Measurements from ENCODE around the gene UQCR10. TPM values are rescaled to one million over a fixed set of nuclear protein-coding genes. Genes with fewer than 3 reads are reported as not detected.

The UQCR10 gene
- total RNA-seq, 1 experiment from 2014 or later, result 147 TPM

- no peak overlapping the region for H3K4me3 Mint-ChIP-seq (ENCODE audit: unreplicated experiment)
- CTCF ChIA-PET, result no interaction called here
- no peaks in the 10 kb centered on the region for H3K9me3 ChIP-seq
- peaks cover 26% of the 10 kb centered on the region for H3K4me1 Mint-ChIP-seq (ENCODE audit: low read depth, unreplicated experiment)
- POLR2A ChIA-PET, result no interaction called here
- H3K9me3 Mint-ChIP-seq (ENCODE audit: unreplicated experiment), result no peaks in the 10 kb centered on the region
- H3K4me1 ChIP-seq, result peaks cover 28% of the 10 kb centered on the region
- no peak overlapping the region for H3K4me3 ChIP-seq (ENCODE audit: low read depth, low read length)
- H3K27me3 Mint-ChIP-seq (ENCODE audit: insufficient read depth, unreplicated experiment), result no peaks in the 10 kb centered on the region
- no peak for DNase-seq
- TF ChIP-seq CTCF (IDR thresholded peaks at IDR 0.05; ENCODE audit: insufficient read depth in 1 of 2, low read depth in 1 of 2, low read length in 1 of 2, severe bottlenecking in 1 of 2, unreplicated experiment in 1 of 2), result no peak
- H3K27ac Mint-ChIP-seq (ENCODE audit: unreplicated experiment), result no peak overlapping the region
- BruUV-seq (replicated peaks), result no TSS peak
- intact Hi-C loops (cut with micrococcal nuclease; ENCODE audit: unreplicated experiment), result no loop called here
- H3K36me3 ChIP-seq (ENCODE audit: control insufficient read depth, insufficient read depth, low read length), result no peaks in the 10 kb centered on the region
- peaks cover 10% of the 10 kb centered on the region for H3K36me3 Mint-ChIP-seq (ENCODE audit: insufficient read depth, unreplicated experiment)
- H3K27me3 ChIP-seq (replicated peaks; ENCODE audit: control insufficient read depth, insufficient read depth, low read length), result no peaks in the 10 kb centered on the region
Observed at GRCh38 chr22:29784451-29785361, 17.5 kb downstream of the UQCR10 start.

- TF ChIP-seq CTCF (IDR thresholded peaks at IDR 0.05; ENCODE audit: insufficient read depth in 1 of 2, low read depth in 1 of 2, low read length in 1 of 2, severe bottlenecking in 1 of 2, unreplicated experiment in 1 of 2), result no peak
- Mint-ChIP-seq H3K27ac (ENCODE audit: unreplicated experiment) (no peak overlapping the region), H3K27me3 (ENCODE audit: insufficient read depth, unreplicated experiment) (no peaks in the 10 kb centered on the region), H3K4me3 (ENCODE audit: unreplicated experiment) (no peak overlapping the region), H3K36me3 (ENCODE audit: insufficient read depth, unreplicated experiment) (peaks cover 14% of the 10 kb centered on the region), H3K4me1 (ENCODE audit: low read depth, unreplicated experiment) (peaks cover 21% of the 10 kb centered on the region), H3K9me3 (ENCODE audit: unreplicated experiment) (no peaks in the 10 kb centered on the region)
- DNase-seq, result no peak
- peaks cover 18% of the 10 kb centered on the region for H3K4me1 ChIP-seq
- H3K9me3 ChIP-seq, result no peaks in the 10 kb centered on the region
- ChIA-PET POLR2A (no interaction called here), CTCF (no interaction called here)
- H3K36me3 ChIP-seq (ENCODE audit: control insufficient read depth, insufficient read depth, low read length), result no peaks in the 10 kb centered on the region
- no peak overlapping the region for H3K4me3 ChIP-seq (ENCODE audit: low read depth, low read length)
- no TSS peak for BruUV-seq (replicated peaks)
- no peaks in the 10 kb centered on the region for H3K27me3 ChIP-seq (replicated peaks; ENCODE audit: control insufficient read depth, insufficient read depth, low read length)
- intact Hi-C loops (cut with micrococcal nuclease; ENCODE audit: unreplicated experiment), result no loop called here
Observed at GRCh38 chr22:29786031-29786430, 18.9 kb downstream of the UQCR10 start.

- TF ChIP-seq CTCF (IDR thresholded peaks at IDR 0.05; ENCODE audit: insufficient read depth in 1 of 2, low read depth in 1 of 2, low read length in 1 of 2, severe bottlenecking in 1 of 2, unreplicated experiment in 1 of 2), result no peak
- Mint-ChIP-seq H3K27ac (ENCODE audit: unreplicated experiment) (peak overlapping the region; percentile 18), H3K36me3 (ENCODE audit: insufficient read depth, unreplicated experiment) (peaks cover 28% of the 10 kb centered on the region), H3K9me3 (ENCODE audit: unreplicated experiment) (no peaks in the 10 kb centered on the region), H3K4me1 (ENCODE audit: low read depth, unreplicated experiment) (peaks cover 15% of the 10 kb centered on the region), H3K27me3 (ENCODE audit: insufficient read depth, unreplicated experiment) (no peaks in the 10 kb centered on the region), H3K4me3 (ENCODE audit: unreplicated experiment) (no peak overlapping the region)
- H3K36me3 ChIP-seq (ENCODE audit: control insufficient read depth, insufficient read depth, low read length), result no peaks in the 10 kb centered on the region
- no TSS peak for BruUV-seq (replicated peaks)
- ChIA-PET POLR2A (interaction anchor here (0.6 kb wide), 1 partner anchor 34 kb away, joined by 3 read pairs; no protein-coding TSS in a partner anchor), CTCF (no interaction called here)
- intact Hi-C loops (cut with micrococcal nuclease; ENCODE audit: unreplicated experiment), result no loop called here
- no peaks in the 10 kb centered on the region for H3K9me3 ChIP-seq
- peaks cover 4% of the 10 kb centered on the region; the same call in 1 of the 2 replicates for H3K4me1 ChIP-seq
- H3K4me3 ChIP-seq (ENCODE audit: low read depth, low read length), result no peak overlapping the region
- no peak for DNase-seq
- H3K27me3 ChIP-seq (replicated peaks; ENCODE audit: control insufficient read depth, insufficient read depth, low read length), result no peaks in the 10 kb centered on the region
Observed at GRCh38 chr22:29787371-29787980, 20.3 kb downstream of the UQCR10 start.
